Measurements from ENCODE around the gene ATP8A2. TPM values are rescaled to one million over a fixed set of nuclear protein-coding genes. Genes with fewer than 3 reads are reported as not detected.

ATP8A2 gene
- total RNA-seq, 1 donor from 2014 or later, result 1.9 TPM

- Histone ChIP-seq H3K27me3 (peaks cover 48% of the 10 kb centered on the region), H3K9me3 (no peaks in the 10 kb centered on the region), H3K36me3 (no peaks in the 10 kb centered on the region), H3K27ac (peak overlapping the region; percentile 42), H3K4me1 (no peaks in the 10 kb centered on the region), H3K4me3 (peak overlapping the region; percentile 52)
- DNase-seq (peak; percentile 66), ATAC-seq (peak; percentile 36)
- intact Hi-C loops (cut with DNase I), result loop anchor here (10.0 kb wide), 1 partner anchor 476 kb away; no protein-coding TSS in a partner anchor
- no peak for TF ChIP-seq CTCF (IDR thresholded peaks at IDR 0.05)
These were observed 679.5 kb downstream of the ATP8A2 start for GRCh38 chr13:26051231-26051656.

GRCh38 chr13:26051657-26052311, 680.0 kb downstream of the ATP8A2 start, which contains the start of gene SHISA2:
SHISA2 (minus strand) TSS chr13:26052016; CDS start chr13:26050975, 1,041 bp downstream.
- intact Hi-C loops (cut with DNase I), result loop anchor here (10.0 kb wide), 1 partner anchor 477 kb away; no protein-coding TSS in a partner anchor
- ATAC-seq (peak; percentile 84), DNase-seq (peak; percentile 78)

GRCh38 chr13:26052337-26052736, 680.6 kb downstream of the ATP8A2 start:
- no peak for TF ChIP-seq CTCF (IDR thresholded peaks at IDR 0.05)
- DNase-seq, result no peak
- no peaks in the 10 kb centered on the region for H3K36me3 ChIP-seq
- H3K4me3 ChIP-seq, result peak overlapping the region; percentile 52
- intact Hi-C loops (cut with DNase I), result loop anchor here (10.0 kb wide), 1 partner anchor 478 kb away; no protein-coding TSS in a partner anchor
- peaks cover 39% of the 10 kb centered on the region for H3K27me3 ChIP-seq
- H3K27ac ChIP-seq, result no peak overlapping the region
- no peaks in the 10 kb centered on the region for H3K4me1 ChIP-seq
- no peak for ATAC-seq
- H3K9me3 ChIP-seq, result no peaks in the 10 kb centered on the region

More at GRCh38 chr13:26051657-26052311, 680.0 kb downstream of the ATP8A2 start, which contains the start of gene SHISA2:
- Histone ChIP-seq H3K9me3 (no peaks in the 10 kb centered on the region), H3K36me3 (no peaks in the 10 kb centered on the region), H3K27ac (peak within 1 kb of the TSS; percentile 42), H3K4me3 (peak within 1 kb of the TSS; percentile 52), H3K27me3 (peaks cover 43% of the 10 kb centered on the region), H3K4me1 (no peaks in the 10 kb centered on the region)
- no peak for TF ChIP-seq CTCF (IDR thresholded peaks at IDR 0.05)

GRCh38 chr13:26053418-26053980, 681.7 kb downstream of the ATP8A2 start:
- intact Hi-C loops (cut with DNase I), result loop anchor here (10.0 kb wide), 1 partner anchor 479 kb away; no protein-coding TSS in a partner anchor
- no peak overlapping the region for H3K27ac ChIP-seq
- ATAC-seq (no peak), DNase-seq (no peak)
- no peaks in the 10 kb centered on the region for H3K4me1 ChIP-seq
- H3K9me3 ChIP-seq, result no peaks in the 10 kb centered on the region
- H3K4me3 ChIP-seq, result no peak overlapping the region
- TF ChIP-seq CTCF (IDR thresholded peaks at IDR 0.05), result no peak
- no peaks in the 10 kb centered on the region for H3K36me3 ChIP-seq
- H3K27me3 ChIP-seq, result peaks cover 28% of the 10 kb centered on the region

GRCh38 chr13:26054896-26055295, 683.1 kb downstream of the ATP8A2 start:
- H3K9me3 ChIP-seq, result no peaks in the 10 kb centered on the region
- ATAC-seq, result no peak

More at GRCh38 chr13:26054896-26055295, 683.1 kb downstream of the ATP8A2 start:
- intact Hi-C loops (cut with DNase I), result loop anchor here (10.0 kb wide), 1 partner anchor 480 kb away; no protein-coding TSS in a partner anchor
- Histone ChIP-seq H3K27me3 (peaks cover 17% of the 10 kb centered on the region), H3K4me1 (no peaks in the 10 kb centered on the region), H3K4me3 (no peak overlapping the region), H3K36me3 (no peaks in the 10 kb centered on the region), H3K27ac (no peak overlapping the region)
- DNase-seq, result no peak
- no peak for TF ChIP-seq CTCF (IDR thresholded peaks at IDR 0.05)

Measured in upper lobe of right lung (tissue), 1 donor.